Activated naive CD4-positive, alpha-beta T cell treated with anti-CD3 and anti-CD28 coated beads, Interleukin-2, amount 50 U/mL, for 72 hours (primary cell): ENCODE results near the gene AKT1S1. TPM values are rescaled to one million over a fixed set of nuclear protein-coding genes. Genes with fewer than 3 reads are reported as not detected.
"Not testable (repeated sequence)": the region's sequence is repeated elsewhere in the genome, so short reads cannot be mapped to it uniquely, and the experiment has no call there.

Experiments used
- ATAC-seq, 2 donors: fragments of 150-1000 bp; cut with Tn5 transposase; 2 replicates each; pipeline ENCODE4 v1.10.0; 2021; ENCODE audit warnings: mild to moderate bottlenecking in 2 of 2, moderate library complexity in 2 of 2
- DNase-seq, 2 donors: peaks; one replicate each; pipeline ENCODE4 v3.0.0; 2021 to 2022; ENCODE audit warnings: low spot score in 2 of 2
- H3K27ac Mint-ChIP-seq, 2 donors: one replicate each; pipeline ENCODE4 v1.8.0; 2022; ENCODE audit warnings: mild to moderate bottlenecking in 2 of 2, mixed read lengths in 2 of 2
- H3K36me3 Mint-ChIP-seq, 2 donors: one replicate each; pipeline ENCODE4 v1.8.0; 2022; ENCODE audit warnings: mixed read lengths in 2 of 2
- H3K9me3 Mint-ChIP-seq, 2 donors: one replicate each; pipeline ENCODE4 v1.8.0; 2022; ENCODE audit warnings: mixed read lengths in 2 of 2
- total RNA-seq, 2 donors: library from RNA; stranded (reverse); gene quantifications; one replicate each; pipeline ENCODE4 v1.2.3, GENCODE V29; 2022

Gene AKT1S1
- total RNA-seq, 2 donors from 2014 or later: 16.9 to 34.4 TPM

DNA sequence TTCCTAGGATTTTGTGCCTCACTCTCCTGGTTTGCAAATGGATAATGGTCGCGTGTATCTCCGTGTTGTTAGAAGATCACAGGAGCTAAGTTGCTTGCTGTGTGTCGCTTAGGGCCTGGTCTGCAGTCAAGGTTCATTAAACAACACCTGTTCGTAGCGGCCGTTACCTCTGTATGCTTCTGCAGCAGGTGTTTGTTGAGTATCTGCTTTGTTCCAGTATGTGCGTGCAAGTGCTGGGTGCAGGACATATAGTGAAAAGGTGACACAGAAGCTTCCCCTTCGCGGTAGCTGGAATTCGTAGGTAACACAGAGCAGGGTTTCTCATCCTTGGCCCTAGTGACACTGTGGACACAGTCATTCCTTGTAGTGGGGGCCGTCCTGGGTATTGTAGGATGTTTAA lies 53.7 kb downstream of the AKT1S1 start:
- no peaks in the 10 kb centered on the region for H3K9me3 Mint-ChIP-seq
- no peak overlapping the region for H3K27ac Mint-ChIP-seq
- no peak for ATAC-seq
- peaks cover 0 to 13% of the 10 kb centered on the region in 2 donors for H3K36me3 Mint-ChIP-seq
- DNase-seq: no peak

DNA sequence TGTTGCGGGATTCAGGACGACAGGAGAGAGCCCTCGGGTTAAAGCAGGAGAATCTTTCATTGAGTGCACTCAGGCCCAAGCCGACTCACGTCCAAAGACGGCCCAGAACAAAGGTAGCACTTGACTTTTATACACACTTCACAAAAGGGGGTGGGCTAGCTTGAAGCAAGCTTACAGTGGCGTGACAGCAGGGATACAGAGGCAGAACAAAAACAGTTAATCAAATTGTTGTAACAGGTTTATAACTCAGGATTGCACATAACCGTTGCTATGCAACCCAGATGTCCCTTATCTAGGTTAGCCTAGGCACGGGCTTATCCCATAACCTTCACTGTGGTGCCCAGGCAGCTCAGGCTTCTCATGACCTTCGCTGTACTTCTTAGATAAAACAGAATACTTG lies 57.0 kb downstream of the AKT1S1 start:
- H3K36me3 Mint-ChIP-seq: peaks cover 0 to 17% of the 10 kb centered on the region in 2 donors
- no peak for ATAC-seq
- H3K27ac Mint-ChIP-seq: no peak overlapping the region
- no peak for DNase-seq
- H3K9me3 Mint-ChIP-seq: no peaks in the 10 kb centered on the region

DNA sequence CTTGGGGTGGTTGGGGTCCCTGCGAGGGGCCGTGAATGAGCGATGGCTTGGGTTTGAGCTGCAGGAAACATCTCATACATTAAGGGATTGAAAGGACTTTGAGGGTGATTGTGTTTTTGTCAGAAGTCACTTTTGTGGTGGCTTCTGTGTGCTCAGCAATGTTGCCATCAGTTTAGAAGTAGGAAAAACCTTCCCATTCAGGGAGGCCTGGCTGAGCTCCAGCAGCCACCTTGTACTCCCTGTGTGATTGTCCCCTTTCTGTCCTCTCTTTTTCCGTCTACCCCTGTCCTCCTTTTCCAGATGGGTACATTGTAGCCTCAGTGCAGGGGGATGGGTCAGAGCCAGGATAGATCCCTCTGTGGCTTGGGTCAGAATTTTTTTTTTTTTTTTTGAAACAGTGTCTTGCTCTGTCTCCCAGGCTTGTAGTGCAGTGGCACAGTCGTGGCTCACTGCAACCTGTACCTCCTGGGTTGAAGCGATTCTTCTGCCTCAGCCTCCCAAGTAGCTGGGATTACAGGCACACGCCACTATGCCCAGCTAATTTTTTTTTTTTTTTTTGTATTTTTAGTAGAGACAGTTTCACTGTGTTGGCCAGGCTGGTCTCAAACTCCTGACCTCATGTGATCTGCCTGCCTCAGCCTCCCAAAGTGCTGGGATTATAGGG lies 57.6 kb downstream of the AKT1S1 start:
- peak overlapping the region; percentile 99 to 100 for H3K27ac Mint-ChIP-seq
- DNase-seq, ATAC-seq, H3K9me3 Mint-ChIP-seq: not testable (repeated sequence)
- peaks cover 0 to 17% of the 10 kb centered on the region in 2 donors for H3K36me3 Mint-ChIP-seq

Other genes with a start within 250 kb of the AKT1S1 start
- 10 to 100 TPM in 1 of 2 donors, 1 to 10 TPM in 1; 6.0 to 12.9 TPM for gene RRAS, start 237.2 kb downstream of the AKT1S1 start, total RNA-seq
- gene SCAF1, start 235.1 kb downstream of the AKT1S1 start, total RNA-seq: 10 to 100 TPM; 49.8 to 57.4 TPM
- 100 to 1,000 TPM; 135 to 202 TPM for gene IRF3, start 211.5 kb downstream of the AKT1S1 start, total RNA-seq
- 10 to 100 TPM; 69.6 to 93.4 TPM for gene BCL2L12, start 211.4 kb downstream of the AKT1S1 start, total RNA-seq
- gene PRMT1, start 200.1 kb downstream of the AKT1S1 start, total RNA-seq: 100 to 1,000 TPM; 248 to 309 TPM
- gene ADM5, start 187.8 kb downstream of the AKT1S1 start, total RNA-seq: 1 to 10 TPM; 5.6 to 6.2 TPM
- gene CPT1C, start 186.2 kb downstream of the AKT1S1 start, total RNA-seq: 1 to 10 TPM; 4.1 to 4.3 TPM
- 1 to 10 TPM in 1 of 2 donors, under 1 TPM in 1; 0.57 to 1.9 TPM for gene TSKS, start 114.0 kb downstream of the AKT1S1 start, total RNA-seq
- gene AP2A1, start 110.4 kb downstream of the AKT1S1 start, total RNA-seq: 100 to 1,000 TPM in 1 of 2 donors, 10 to 100 TPM in 1; 79.0 to 137 TPM
- 10 to 100 TPM; 14.8 to 24.8 TPM for gene FUZ, start 64.1 kb downstream of the AKT1S1 start, total RNA-seq
- 10 to 100 TPM; 58.4 to 68.2 TPM for gene MED25, start 59.1 kb downstream of the AKT1S1 start, total RNA-seq
- 100 to 1,000 TPM; 110 TPM for gene PTOV1, start 26.2 kb downstream of the AKT1S1 start, total RNA-seq
- 100 to 1,000 TPM in 1 of 2 donors, 10 to 100 TPM in 1; 90.6 to 119 TPM for gene PNKP, start 9.8 kb downstream of the AKT1S1 start, total RNA-seq
- gene TBC1D17, start 347 bp upstream of the AKT1S1 start, total RNA-seq: 10 to 100 TPM; 28.8 to 53.0 TPM
- gene IL4I1, start 19.5 kb upstream of the AKT1S1 start, total RNA-seq: 10 to 100 TPM in 1 of 2 donors, 1 to 10 TPM in 1; 6.3 to 11.1 TPM
- gene ATF5, start 51.9 kb upstream of the AKT1S1 start, total RNA-seq: 10 to 100 TPM in 1 of 2 donors, 1 to 10 TPM in 1; 7.7 to 13.2 TPM
- 100 to 1,000 TPM in 1 of 2 donors, 10 to 100 TPM in 1; 82.5 to 109 TPM for gene NUP62, start 52.1 kb upstream of the AKT1S1 start, total RNA-seq
- gene SIGLEC11, start 83.8 kb upstream of the AKT1S1 start, total RNA-seq: not detected
- gene VRK3, start 148.0 kb upstream of the AKT1S1 start, total RNA-seq: 10 to 100 TPM; 54.0 to 60.0 TPM
- 10 to 100 TPM; 15.2 to 15.8 TPM for gene ZNF473, start 148.7 kb upstream of the AKT1S1 start, total RNA-seq